Measurements from ENCODE around the gene TMEM240.

TMEM240 gene

GRCh38 chr1:1538989-1539309, 1.5 kb downstream of the TMEM240 start:
- TF ChIP-seq, protein P1, sequence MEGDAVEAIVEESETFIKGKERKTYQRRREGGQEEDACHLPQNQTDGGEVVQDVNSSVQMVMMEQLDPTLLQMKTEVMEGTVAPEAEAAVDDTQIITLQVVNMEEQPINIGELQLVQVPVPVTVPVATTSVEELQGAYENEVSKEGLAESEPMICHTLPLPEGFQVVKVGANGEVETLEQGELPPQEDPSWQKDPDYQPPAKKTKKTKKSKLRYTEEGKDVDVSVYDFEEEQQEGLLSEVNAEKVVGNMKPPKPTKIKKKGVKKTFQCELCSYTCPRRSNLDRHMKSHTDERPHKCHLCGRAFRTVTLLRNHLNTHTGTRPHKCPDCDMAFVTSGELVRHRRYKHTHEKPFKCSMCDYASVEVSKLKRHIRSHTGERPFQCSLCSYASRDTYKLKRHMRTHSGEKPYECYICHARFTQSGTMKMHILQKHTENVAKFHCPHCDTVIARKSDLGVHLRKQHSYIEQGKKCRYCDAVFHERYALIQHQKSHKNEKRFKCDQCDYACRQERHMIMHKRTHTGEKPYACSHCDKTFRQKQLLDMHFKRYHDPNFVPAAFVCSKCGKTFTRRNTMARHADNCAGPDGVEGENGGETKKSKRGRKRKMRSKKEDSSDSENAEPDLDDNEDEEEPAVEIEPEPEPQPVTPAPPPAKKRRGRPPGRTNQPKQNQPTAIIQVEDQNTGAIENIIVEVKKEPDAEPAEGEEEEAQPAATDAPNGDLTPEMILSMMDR (IDR thresholded peaks at IDR 0.05): no peak
- H3K27ac ChIP-seq: peak overlapping the region in 1 of 2 donors; percentile 83
- H3K4me3 ChIP-seq: peak overlapping the region; percentile 91
- no peak for DNase-seq (ENCODE audit: low spot score)

DNA sequence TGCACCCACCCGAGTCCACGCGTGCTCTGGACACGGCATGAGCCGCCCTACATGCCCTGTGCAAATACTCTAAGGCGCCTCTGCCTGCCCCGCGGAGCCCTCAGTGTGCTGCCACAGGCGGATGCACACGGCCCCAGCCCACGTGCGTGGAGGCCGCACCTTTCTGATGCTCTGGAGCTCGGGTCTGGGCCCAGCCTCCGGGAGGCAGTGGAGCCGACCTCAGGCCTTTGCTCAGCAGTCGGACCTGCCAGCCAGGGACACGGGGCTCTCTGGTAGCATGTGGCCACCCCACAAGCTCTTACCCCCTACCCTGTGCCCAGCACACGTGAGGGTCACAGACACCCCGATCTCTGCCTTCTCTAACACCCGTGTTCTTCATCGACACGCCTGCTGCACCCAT, 2.1 kb downstream of the TMEM240 start:
- DNase-seq (ENCODE audit: low spot score): no peak
- Histone ChIP-seq H3K4me3 (no peak overlapping the region), H3K27ac (no peak overlapping the region)
- TF ChIP-seq, protein P1 (IDR thresholded peaks at IDR 0.05): no peak

DNA sequence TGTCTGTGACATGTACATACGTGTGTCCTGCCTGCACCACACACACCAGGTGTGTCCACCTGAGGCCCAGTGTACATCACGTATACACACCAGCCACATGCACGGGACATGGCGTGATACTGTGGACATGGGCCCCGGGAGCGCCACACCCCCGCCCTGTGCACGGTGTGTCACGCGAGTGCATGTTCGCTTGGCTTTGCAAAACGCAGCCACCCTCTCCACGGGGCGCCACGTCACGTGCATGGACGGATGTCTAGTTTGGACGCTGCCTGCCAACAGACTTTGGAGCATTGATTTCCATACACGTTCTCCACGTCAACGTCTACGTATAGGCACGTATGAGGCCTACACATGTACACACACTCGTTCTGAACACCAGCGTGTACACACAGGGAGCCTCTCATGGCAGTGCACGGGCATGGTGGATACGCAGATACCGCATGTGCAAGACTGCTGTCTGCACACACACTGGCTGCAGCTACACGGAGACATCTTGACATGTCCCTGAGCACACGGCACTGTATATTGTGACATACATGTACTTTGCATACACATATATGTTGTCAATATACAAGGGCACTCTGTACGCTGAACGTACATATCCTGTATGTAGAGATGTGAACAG, 2.7 kb downstream of the TMEM240 start:
- H3K4me3 ChIP-seq: no peak overlapping the region
- TF ChIP-seq, protein P1 (IDR thresholded peaks at IDR 0.05): no peak
- DNase-seq (ENCODE audit: low spot score): no peak
- no peak overlapping the region for H3K27ac ChIP-seq

DNA sequence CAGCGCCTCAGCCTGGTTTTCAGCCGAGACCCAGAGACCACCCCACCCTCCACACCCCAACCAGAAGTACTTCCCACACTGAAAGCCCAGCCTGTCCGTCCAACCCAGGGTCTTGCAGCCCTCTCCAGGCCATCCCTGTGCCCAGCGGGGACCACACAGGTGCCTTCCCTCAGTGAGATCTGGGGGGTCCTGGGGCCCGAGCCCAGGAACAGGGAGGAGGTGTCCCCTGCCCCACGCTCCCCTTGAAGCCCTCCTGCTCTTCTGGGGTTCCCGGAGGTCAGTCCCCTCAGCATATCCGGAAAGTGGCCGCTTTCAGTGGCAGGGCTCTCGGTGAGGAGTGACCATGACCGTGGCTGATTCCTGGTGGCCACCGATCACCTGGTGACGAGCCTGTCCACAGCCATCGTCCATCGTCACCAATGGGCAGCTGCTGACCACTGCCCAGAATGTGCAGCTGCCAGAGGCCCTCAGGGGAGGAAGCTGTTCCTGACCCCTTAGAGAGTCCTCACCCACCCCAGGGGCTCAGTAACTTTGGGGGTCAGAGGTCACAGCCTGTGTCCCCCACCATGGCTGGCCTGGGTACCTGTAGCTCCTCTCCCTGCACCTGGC, 3.4 kb downstream of the TMEM240 start:
- no peak for DNase-seq (ENCODE audit: low spot score)
- TF ChIP-seq, protein P1 (IDR thresholded peaks at IDR 0.05): no peak
- Histone ChIP-seq H3K4me3 (no peak overlapping the region), H3K27ac (no peak overlapping the region)

DNA sequence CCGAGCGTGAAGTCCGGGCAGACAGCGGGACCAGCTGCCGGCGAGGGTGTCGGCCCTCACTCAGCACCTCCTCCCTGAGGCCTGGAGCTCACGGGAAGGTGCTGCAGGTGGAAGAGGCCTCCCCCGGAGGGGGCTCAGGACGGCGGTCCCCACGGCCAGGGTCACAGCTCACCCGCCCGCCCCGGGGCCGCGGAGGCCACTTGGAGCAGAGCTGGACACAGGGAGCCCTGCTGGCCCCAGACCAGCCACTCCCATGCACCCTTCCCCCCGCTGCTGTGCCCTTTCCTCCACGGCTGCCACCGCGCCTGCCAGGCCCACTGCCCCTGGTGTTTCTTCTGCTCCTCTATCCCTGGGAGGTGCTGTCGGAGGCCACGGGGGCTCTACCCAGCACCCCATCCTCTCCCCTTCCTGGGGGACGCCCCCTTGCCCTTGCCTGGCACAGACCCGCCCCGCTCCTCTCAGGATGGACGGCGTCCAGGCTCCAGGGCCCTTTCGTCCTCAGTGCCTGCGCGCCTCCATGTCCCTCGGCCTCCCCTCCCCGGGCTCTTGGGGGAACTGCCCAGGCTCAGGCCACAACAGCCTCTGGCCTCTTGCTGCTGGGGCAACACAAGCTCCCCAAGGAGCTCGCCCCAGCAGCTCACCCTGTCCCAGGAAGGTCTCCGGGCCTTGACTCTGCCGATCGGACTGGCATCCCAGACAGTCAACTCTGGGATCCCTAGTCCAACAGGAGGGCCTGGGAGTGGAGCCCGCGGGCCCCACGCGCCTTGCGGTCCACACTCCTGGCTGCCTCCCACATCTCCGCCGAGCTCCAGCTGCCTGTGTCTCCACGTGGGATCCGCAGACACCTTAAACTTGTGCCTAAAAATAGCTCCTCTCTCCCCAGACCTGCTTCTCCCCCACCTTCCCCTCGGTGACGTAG, 4.1 kb downstream of the TMEM240 start:
- TF ChIP-seq, protein P1 (IDR thresholded peaks at IDR 0.05): no peak
- DNase-seq (ENCODE audit: low spot score): no peak
- H3K27ac ChIP-seq: no peak overlapping the region

DNA sequence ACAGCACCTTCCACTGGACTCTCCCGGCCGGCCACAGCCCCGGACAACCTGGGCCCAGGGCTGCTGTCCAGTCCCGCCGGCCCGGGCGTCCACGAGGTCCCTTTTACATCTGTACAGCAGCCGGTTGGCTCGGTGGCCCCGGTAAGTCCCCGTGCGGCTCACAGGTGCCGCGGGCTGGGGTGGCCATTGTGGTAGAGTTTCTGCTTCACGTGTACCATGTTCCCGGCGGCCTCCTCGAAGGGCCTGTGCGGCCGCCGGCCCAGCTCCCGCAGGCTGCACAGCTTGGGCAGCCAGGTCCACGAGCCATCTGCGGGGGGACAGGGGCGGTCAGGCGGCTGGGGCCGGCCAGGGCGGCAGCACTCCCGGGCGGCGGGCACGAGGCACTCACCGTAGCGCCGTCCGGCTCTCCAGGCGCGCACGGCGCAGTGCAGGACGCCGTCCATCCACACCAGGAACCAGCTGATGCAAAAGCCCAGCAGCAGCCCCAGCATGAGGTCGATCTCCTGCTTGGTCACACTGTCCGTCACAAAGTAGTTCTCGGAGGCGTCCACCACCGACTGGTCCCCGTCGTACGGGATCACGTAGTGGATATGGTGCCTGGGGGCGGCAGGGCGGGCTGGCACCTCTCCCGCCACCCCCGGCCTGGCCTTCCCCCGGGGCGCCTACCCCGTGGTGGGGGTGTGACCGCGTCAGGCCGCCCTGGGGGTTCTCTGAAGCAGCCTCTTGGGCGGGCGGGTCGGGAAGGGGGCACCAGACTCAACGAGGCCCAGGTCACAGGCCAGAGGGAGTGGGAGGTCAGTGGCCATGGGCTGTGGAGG, 5.0 kb downstream of the TMEM240 start:
- Histone ChIP-seq H3K4me3 (no peak overlapping the region), H3K27ac (no peak overlapping the region)
- no peak for DNase-seq (ENCODE audit: low spot score)
- TF ChIP-seq, protein P1 (IDR thresholded peaks at IDR 0.05): no peak

More for the DNA sequence above, 4.1 kb downstream of the TMEM240 start:
- no peak overlapping the region for H3K4me3 ChIP-seq

Data from coronary artery (tissue), 2 donors.